HG03095 (cell line): Measurements from ENCODE around the gene PRKX.
"Not testable (repeated sequence)": the region's sequence is repeated elsewhere in the genome, so short reads cannot be mapped to it uniquely, and the experiment has no call there.

Source experiments
- ATAC-seq: cut with Tn5 transposase; IDR thresholded peaks from one replicate; pipeline ENCODE4 v1.9.1; 2021; ENCODE audit warnings: moderate library complexity; ENCODE audit not compliant: unreplicated experiment

The PRKX gene

DNA sequence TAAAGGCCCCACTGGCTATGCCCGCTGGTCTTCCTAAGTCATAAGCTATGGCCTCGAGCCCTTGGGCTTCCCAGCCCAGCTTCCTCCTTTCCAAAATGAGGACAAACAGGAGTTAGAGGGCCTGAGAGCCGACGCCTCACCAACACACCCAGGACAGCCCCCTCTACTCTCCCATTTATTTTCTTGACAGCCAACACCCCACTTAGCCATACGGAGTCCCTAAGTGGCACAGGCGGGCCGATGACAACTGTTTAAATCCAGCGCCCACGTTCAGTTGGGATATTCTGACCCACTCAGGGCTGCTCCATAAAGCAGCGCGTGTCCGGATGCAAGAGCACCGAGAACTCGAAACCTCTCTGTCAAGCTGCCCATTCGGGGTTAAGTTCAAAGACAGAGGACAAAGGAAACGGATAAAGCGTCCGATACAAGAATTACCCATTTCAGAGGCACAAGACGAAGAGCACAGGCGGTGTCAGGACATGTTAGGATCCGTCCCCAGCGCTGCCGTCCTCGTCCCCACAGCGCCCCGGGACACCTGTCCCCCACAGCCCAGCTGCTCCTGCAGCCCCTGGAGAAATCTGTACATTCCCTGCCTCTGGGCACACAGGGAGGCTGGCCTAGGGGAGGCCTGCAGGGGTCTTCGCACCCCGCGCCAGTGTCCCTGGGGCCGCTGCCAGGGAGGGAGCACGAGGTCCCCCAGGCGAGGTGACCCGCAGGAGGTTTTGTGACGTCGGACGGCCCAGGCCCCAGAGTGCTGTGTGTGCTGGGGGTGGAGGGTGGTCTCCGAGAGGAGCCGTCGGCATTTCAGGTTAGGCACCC is 1.2 kb downstream of the PRKX start:
- ATAC-seq, result peak; percentile 16

- no peak for ATAC-seq
Measured at GRCh38 chrX:3711331-3711917, 2.0 kb downstream of the PRKX start.

GRCh38 chrX:3707673-3708274 is 5.7 kb downstream of the PRKX start:
- not testable (repeated sequence) for ATAC-seq

DNA sequence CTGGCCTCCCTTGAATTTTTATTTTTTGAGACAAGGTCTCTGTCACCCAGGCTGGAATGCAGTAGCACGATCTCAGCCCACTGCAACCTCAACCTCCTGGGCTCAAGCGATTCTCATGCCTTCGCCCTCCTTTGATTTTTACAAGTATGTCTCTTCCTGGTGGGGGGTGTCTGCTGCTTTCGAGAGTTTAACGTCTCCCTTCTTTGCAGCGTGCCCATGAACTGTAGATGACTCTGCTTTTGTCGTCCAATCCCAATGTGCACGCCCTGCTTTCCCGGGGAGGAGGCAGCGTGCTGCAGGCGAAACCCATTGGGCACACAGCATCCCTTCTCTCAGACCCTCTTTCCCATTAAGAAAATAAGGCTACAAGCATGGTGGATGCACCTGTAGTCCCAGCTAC is 7.0 kb downstream of the PRKX start:
- ATAC-seq, result no peak

DNA sequence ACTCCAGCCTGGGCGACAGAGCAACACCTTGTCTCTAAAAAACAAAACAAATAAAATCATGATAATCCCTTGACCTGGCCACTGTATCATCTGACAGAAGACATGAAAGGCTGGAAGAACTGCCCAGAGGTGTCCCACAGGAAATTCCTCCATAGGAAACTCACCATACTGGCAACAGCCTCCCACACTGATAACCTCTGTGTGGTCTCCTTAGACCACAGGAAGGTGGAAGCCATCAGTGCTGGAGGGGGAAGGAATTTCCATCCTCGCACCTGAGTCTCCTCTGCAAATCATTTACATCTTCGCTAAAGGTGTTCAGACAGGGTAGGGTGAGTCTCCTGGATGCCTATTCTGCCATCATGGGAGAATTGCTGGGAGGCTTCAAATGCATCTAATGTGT is 10.2 kb downstream of the PRKX start:
- not testable (repeated sequence) for ATAC-seq

DNA sequence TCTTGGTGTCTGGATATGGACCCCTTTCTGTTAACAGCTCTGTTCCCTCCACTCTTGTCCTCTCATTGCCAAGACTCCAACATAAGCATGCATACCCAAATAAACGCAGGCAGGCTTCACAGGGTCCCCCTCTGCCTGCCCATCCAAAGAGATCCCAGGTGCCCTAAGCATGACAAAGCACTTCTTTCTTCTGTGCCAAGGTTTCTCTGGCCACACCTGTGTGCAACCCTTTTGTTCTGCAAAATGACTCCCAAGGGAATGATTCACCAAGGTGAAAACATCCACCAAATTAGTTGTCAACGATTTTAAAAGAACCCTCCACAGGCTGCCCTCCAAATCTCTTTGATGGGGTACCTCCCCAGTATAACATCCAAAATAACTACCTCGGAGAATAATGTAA is 11.4 kb downstream of the PRKX start:
- not testable (repeated sequence) for ATAC-seq

GRCh38 chrX:3701445-3701928 is 12.0 kb downstream of the PRKX start:
- not testable (repeated sequence) for ATAC-seq

DNA sequence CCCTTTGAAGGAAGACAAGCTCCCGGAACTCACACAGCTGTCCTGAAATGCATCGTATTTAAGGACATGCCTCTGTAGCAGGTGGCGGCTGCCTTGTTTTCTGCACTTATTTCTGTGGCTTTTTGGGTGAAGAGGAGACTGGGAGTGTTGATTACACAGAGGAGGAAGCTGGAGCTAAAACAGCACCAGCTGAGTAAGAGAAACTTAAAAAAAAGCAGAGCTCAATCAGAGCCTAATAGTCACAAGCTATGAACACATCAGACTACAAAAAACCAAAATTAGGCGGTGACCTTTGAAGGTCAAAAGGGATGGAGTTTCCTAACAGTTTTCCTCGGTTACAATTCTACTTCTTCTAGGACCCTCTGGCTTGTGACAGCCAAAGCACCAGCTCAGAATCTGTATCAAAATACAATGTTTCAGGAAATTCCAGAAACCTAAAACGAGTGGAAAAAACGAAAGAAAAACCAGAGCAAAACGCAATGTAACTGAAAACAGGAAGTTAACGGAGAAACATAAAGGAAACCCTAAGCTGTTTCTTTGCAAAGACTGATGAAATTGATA is 13.5 kb downstream of the PRKX start:
- peak; percentile 63 for ATAC-seq

- ATAC-seq, result no peak
Measured at GRCh38 chrX:3697701-3698279, 15.7 kb downstream of the PRKX start.

DNA sequence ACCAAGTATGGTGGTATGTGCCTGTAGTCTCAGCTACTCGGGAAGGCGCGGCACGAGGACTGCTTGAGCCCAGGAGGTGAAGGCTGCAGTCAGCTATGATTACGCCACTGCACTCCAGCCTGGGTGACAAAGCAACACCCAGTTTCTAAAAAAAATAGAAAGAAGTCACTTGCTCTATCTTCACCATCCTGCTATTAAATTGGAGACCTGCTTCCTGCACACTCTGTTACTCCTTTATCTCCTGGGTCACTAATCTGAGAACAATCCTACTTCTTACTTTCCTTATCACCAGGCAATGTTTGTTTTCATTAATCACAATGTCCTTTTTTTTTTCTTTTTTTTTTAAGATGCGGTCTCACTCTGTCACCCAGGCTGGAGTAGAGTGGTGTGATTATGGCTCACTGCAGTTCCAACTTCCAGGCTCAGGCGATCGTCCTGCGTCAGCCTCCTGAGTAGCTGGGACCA is 16.2 kb downstream of the PRKX start:
- no peak for ATAC-seq

GRCh38 chrX:3695536-3695935 is 17.9 kb downstream of the PRKX start:
- no peak for ATAC-seq

- no peak for ATAC-seq
Measured at GRCh38 chrX:3690140-3690539, 23.3 kb downstream of the PRKX start.

GRCh38 chrX:3683236-3683635 is 30.2 kb downstream of the PRKX start:
- ATAC-seq, result not testable (repeated sequence)

DNA sequence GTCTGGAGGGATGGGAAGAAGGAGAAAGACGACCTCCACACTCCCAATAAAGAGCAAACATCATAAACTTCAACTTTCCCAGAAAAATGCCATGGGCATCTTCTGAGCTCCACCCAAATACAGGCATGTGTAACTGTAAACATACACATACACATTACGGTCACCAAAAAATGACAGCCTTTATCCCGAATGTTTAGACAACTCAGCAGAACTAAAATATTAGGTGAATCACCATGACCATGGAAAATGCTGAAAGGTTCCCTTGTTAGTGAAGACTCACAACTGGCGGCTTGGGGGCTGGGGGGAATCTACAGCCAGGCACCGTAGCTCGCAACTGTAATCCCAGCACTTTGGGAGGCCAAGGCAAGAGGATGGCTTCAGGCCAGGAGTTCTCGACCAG is 33.0 kb downstream of the PRKX start:
- ATAC-seq, result no peak

DNA sequence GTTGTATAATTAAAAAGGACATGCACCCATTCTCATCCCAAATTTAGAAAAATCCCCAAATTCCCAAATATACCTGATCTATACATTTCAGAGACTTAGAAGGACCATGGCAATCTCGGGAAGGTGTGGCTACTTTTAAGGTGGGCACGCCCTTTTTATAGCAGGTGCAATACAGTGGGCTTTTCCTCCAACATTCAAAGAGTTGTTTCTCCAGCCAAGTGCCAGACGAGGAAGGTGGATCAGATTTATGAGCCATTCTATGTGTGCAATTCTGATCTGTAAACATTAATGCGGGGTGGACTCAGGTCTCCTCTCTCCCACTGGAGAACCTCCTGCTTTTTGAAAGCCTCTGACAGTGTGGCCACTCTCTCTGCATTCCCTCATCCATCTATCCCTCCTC is 33.8 kb downstream of the PRKX start:
- ATAC-seq, result no peak

GRCh38 chrX:3678328-3678727 is 35.1 kb downstream of the PRKX start:
- ATAC-seq, result no peak

DNA sequence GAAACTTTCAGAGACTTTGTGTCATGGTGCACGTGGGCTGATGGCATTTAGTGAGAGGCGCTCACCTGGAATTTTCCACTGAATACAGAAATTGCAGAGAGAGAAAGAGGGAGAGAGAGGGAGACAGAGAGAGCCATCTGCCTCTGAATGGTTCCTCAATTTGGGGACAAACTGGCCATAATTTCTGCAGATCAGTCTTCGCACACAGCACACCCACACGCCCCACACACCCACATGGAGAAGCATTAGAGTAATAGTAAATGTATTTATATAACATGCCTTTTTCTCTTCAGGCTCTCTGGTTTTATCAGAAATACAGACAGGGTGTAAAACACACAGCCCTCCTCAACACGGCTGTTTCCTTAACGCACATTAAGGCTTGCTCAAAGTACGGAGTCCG is 38.6 kb downstream of the PRKX start:
- ATAC-seq, result no peak

DNA sequence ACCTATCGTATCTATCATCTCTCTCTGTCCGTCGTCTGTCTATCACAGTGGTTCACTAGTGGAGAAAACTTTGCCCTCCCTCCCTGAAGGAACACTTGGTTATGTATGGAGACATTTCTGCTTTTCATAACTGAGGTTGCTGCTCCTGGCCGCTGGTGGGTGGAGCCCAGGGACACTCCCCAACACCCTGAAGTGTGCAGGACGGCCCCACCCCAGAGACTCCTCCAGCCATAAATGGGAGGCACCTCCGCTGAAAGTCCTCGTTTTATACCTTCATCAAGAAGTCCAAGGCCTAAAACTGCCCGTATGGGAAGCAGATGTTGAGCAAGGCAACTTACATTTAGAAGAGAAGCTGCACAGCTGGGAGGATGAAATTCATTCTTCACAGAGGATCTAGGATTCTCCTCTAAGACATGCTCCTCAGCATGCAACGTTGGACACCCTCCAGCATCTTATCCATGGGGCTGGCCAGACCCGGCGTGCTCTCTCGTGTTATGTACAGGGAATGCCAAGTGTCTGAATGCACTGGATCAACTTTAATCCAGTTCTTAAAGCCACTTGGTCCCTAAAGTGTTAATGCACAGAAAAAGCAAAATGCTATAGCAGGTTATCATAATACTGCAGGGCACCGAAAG is 43.5 kb downstream of the PRKX start:
- no peak for ATAC-seq

DNA sequence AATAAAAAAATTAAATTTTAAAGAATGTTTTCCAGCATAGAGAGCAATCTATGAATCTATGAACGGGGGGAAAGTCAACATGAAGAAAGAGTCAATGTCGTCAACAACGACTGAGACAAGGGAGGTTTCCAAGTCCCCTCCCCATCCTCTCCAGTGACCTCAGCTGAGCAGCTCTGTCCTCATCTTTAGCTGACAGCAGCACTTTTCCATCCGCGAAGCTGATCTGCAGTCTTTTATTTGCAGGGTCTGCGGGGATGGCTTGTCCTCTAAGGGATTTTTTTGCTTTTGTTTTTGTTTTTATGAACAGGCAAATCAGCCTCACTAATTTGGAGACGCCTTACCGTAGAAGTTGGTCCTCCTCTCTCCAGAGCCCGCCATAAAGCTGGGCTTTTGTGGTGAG is 46.5 kb downstream of the PRKX start:
- no peak for ATAC-seq

DNA sequence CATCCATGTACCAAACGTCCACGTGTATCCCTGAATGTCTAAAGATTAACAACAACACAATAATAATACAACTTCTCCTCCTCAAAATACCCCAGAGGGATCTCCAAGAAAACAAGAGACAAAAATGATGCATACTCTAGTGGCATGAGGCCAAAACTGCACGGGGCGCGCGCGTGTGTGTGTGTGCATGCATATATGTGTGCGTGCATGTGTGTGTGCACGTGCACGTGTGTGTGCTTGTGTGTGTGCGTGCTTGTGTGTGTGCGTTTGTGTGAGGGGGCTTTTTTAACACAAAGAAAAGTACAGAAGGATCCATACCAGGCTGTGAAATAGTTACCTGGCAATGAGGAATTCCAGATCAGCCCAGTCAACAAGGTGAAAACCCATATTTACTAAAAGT is 48.5 kb downstream of the PRKX start:
- ATAC-seq, result no peak
